ENCODE data around the gene NLRP10.

NLRP10 gene

GRCh38 chr11:7965386-7965785 lies at the start of gene NLRP10:
Gene NLRP10, minus strand, starts transcription at chr11:7965447. Its CDS starts 1,952 bp downstream, at chr11:7963495.
- no peak for TF ChIP-seq CTCF (IDR thresholded peaks at IDR 0.05; ENCODE audit: low read length)
- TF ChIP-seq EZH2phosphoT487 (IDR thresholded peaks at IDR 0.05; ENCODE audit: low read length) = no peak
- no peak for TF ChIP-seq EZH2 (optimal IDR thresholded peaks at IDR 0.05; ENCODE audit: low read depth, low read length)

GRCh38 chr11:8013833-8014232 lies 48.6 kb upstream of the NLRP10 start:
- H3F3A ChIP-seq (ENCODE audit: insufficient read depth, low read length) = no peaks in the 10 kb centered on the region
- H3K9me3 ChIP-seq (replicated peaks; ENCODE audit: insufficient read depth, low read length) = no peaks in the 10 kb centered on the region
- H3K9me2 ChIP-seq (replicated peaks; ENCODE audit: insufficient read depth, low read length) = no peaks in the 10 kb centered on the region
- no peak for DNase-seq
- no peaks in the 10 kb centered on the region for H4K20me1 ChIP-seq (ENCODE audit: insufficient read depth, low read length)
- TF ChIP-seq EZH2phosphoT487 (IDR thresholded peaks at IDR 0.05; ENCODE audit: low read length) (no peak), EZH2 (optimal IDR thresholded peaks at IDR 0.05; ENCODE audit: low read depth, low read length) (no peak), CTCF (IDR thresholded peaks at IDR 0.05; ENCODE audit: low read length) (no peak)
- no peak overlapping the region for H3K9ac ChIP-seq (ENCODE audit: low read length)
- no peak overlapping the region for H3K27ac ChIP-seq (ENCODE audit: low read length)
- H3K4me2 ChIP-seq (ENCODE audit: low read depth, low read length) = no peak overlapping the region
- no peak overlapping the region for H2AFZ ChIP-seq (ENCODE audit: low read length)
- H3K36me3 ChIP-seq (replicated peaks; ENCODE audit: insufficient read depth, low read length) = no peaks in the 10 kb centered on the region
- no peaks in the 10 kb centered on the region for H3K79me2 ChIP-seq (ENCODE audit: low read length)
- H3K4me3 ChIP-seq (ENCODE audit: low read length) = no peak overlapping the region
- no peaks in the 10 kb centered on the region for H3K4me1 ChIP-seq (ENCODE audit: low read length)
- peaks cover 14% of the 10 kb centered on the region; the same call in 1 of the 2 replicates for H3K27me3 ChIP-seq (replicated peaks; ENCODE audit: insufficient read depth, low read length)

More at GRCh38 chr11:7965386-7965785, at the start of gene NLRP10:
- Histone ChIP-seq H3K4me3 (ENCODE audit: low read length) (no peak within 1 kb of the TSS), H2AFZ (ENCODE audit: low read length) (no peak within 1 kb of the TSS), H3K9me3 (replicated peaks; ENCODE audit: insufficient read depth, low read length) (no peaks in the 10 kb centered on the region), H3K9ac (ENCODE audit: low read length) (no peak within 1 kb of the TSS), H3K4me2 (ENCODE audit: low read depth, low read length) (no peak within 1 kb of the TSS), H3K4me1 (ENCODE audit: low read length) (no peaks in the 10 kb centered on the region), H3F3A (ENCODE audit: insufficient read depth, low read length) (no peaks in the 10 kb centered on the region), H3K36me3 (replicated peaks; ENCODE audit: insufficient read depth, low read length) (no peaks in the 10 kb centered on the region), H3K27me3 (replicated peaks; ENCODE audit: insufficient read depth, low read length) (no peaks in the 10 kb centered on the region), H3K9me2 (replicated peaks; ENCODE audit: insufficient read depth, low read length) (no peaks in the 10 kb centered on the region), H3K27ac (ENCODE audit: low read length) (no peak within 1 kb of the TSS), H4K20me1 (ENCODE audit: insufficient read depth, low read length) (no peaks in the 10 kb centered on the region), H3K79me2 (ENCODE audit: low read length) (no peaks in the 10 kb centered on the region)
- no peak for DNase-seq

GRCh38 chr11:8011981-8012444 lies 46.8 kb upstream of the NLRP10 start:
- Histone ChIP-seq H3K4me2 (ENCODE audit: low read depth, low read length) (no peak overlapping the region), H3K36me3 (replicated peaks; ENCODE audit: insufficient read depth, low read length) (no peaks in the 10 kb centered on the region)
- TF ChIP-seq CTCF (IDR thresholded peaks at IDR 0.05; ENCODE audit: low read length) (no peak), EZH2 (optimal IDR thresholded peaks at IDR 0.05; ENCODE audit: low read depth, low read length) (no peak)

More at GRCh38 chr11:8011981-8012444, 46.8 kb upstream of the NLRP10 start:
- no peak for DNase-seq
- Histone ChIP-seq H3K4me3 (ENCODE audit: low read length) (no peak overlapping the region), H3K4me1 (ENCODE audit: low read length) (no peaks in the 10 kb centered on the region), H3K27ac (ENCODE audit: low read length) (no peak overlapping the region), H3K9me2 (replicated peaks; ENCODE audit: insufficient read depth, low read length) (no peaks in the 10 kb centered on the region), H4K20me1 (ENCODE audit: insufficient read depth, low read length) (no peaks in the 10 kb centered on the region), H3K9me3 (replicated peaks; ENCODE audit: insufficient read depth, low read length) (no peaks in the 10 kb centered on the region), H3K27me3 (replicated peaks; ENCODE audit: insufficient read depth, low read length) (peaks cover 1% of the 10 kb centered on the region; the same call in 1 of the 2 replicates), H3K9ac (ENCODE audit: low read length) (no peak overlapping the region), H2AFZ (ENCODE audit: low read length) (no peak overlapping the region), H3K79me2 (ENCODE audit: low read length) (no peaks in the 10 kb centered on the region), H3F3A (ENCODE audit: insufficient read depth, low read length) (no peaks in the 10 kb centered on the region)

All from MM.1S (cell line).